Fibroblast of mammary gland (primary cell): ENCODE data around the gene CA4.
"Not testable (repeated sequence)": the region's sequence is repeated elsewhere in the genome, so short reads cannot be mapped to it uniquely, and the experiment has no call there.

Experiments
- DNase-seq: peaks from one replicate; pipeline ENCODE4 v3.0.0-alpha.2; 2010; ENCODE audit warnings: low read depth
- H3K4me3 ChIP-seq: 2 replicates; pipeline ENCODE4 v1.5.1; 2011; ENCODE audit warnings: low read depth, mild to moderate bottlenecking, low read length, moderate library complexity; ENCODE audit not compliant: control insufficient read depth
- CTCF ChIP-seq: conservative IDR thresholded peaks from 2 replicates; pipeline ENCODE4 v1.5.1; 2011; ENCODE audit warnings: low read depth, low read length, inconsistent platforms; ENCODE audit not compliant: control insufficient read depth, insufficient read depth

The CA4 gene

GRCh38 chr17:60149691-60150582 is at the start of gene CA4:
Gene CA4 (plus strand): TSS chr17:60149973. CDS start chr17:60150035, 62 bp downstream.
- TF ChIP-seq CTCF = no peak
- H3K4me3 ChIP-seq = no peak within 1 kb of the TSS
- DNase-seq = no peak

GRCh38 chr17:60100577-60100976 is 49.2 kb upstream of the CA4 start:
- H3K4me3 ChIP-seq, DNase-seq: not testable (repeated sequence)

- not testable (repeated sequence) for H3K4me3 ChIP-seq, DNase-seq
Measured at GRCh38 chr17:60102015-60102631, 47.6 kb upstream of the CA4 start.

- no peak for TF ChIP-seq CTCF
- peak; percentile 71 for DNase-seq
- no peak overlapping the region for H3K4me3 ChIP-seq
Measured at GRCh38 chr17:60102632-60103096, 47.1 kb upstream of the CA4 start.

GRCh38 chr17:60103957-60104356 is 45.8 kb upstream of the CA4 start:
- no peak for TF ChIP-seq CTCF
- no peak overlapping the region for H3K4me3 ChIP-seq
- DNase-seq = no peak

GRCh38 chr17:60106340-60107059 is 43.3 kb upstream of the CA4 start:
- DNase-seq = peak; percentile 64
- no peak overlapping the region for H3K4me3 ChIP-seq
- no peak for TF ChIP-seq CTCF

GRCh38 chr17:60107526-60108257 is 42.1 kb upstream of the CA4 start:
- TF ChIP-seq CTCF = no peak
- DNase-seq = peak; percentile 28
- H3K4me3 ChIP-seq = no peak overlapping the region

- not testable (repeated sequence) for DNase-seq, H3K4me3 ChIP-seq
Measured at GRCh38 chr17:60108309-60108708, 41.5 kb upstream of the CA4 start.
